Endometrial microvascular endothelial cells (primary cell): Measurements from ENCODE around the gene ZNF84. TPM values are rescaled to one million over a fixed set of nuclear protein-coding genes. Genes with fewer than 3 reads are reported as not detected.

Experiments used
- in situ Hi-C: cut with HindIII; loops from 2 replicates; pipeline ENCODE4 v1.10.0; 2017; ENCODE audit warnings: low sequenced_read_pairs, low pct_unique_long_range_greater_than_20kb; ENCODE audit errors: inconsistent ontology term
- total RNA-seq: library from RNA; depleted of rRNA; stranded (reverse); fragments of >200 nt; gene quantifications from one replicate; pipeline ENCODE4 v1.2.3, GENCODE V29; 2015; ENCODE audit errors: inconsistent ontology term

Gene ZNF84
- total RNA-seq, result 11.2 TPM

DNA sequence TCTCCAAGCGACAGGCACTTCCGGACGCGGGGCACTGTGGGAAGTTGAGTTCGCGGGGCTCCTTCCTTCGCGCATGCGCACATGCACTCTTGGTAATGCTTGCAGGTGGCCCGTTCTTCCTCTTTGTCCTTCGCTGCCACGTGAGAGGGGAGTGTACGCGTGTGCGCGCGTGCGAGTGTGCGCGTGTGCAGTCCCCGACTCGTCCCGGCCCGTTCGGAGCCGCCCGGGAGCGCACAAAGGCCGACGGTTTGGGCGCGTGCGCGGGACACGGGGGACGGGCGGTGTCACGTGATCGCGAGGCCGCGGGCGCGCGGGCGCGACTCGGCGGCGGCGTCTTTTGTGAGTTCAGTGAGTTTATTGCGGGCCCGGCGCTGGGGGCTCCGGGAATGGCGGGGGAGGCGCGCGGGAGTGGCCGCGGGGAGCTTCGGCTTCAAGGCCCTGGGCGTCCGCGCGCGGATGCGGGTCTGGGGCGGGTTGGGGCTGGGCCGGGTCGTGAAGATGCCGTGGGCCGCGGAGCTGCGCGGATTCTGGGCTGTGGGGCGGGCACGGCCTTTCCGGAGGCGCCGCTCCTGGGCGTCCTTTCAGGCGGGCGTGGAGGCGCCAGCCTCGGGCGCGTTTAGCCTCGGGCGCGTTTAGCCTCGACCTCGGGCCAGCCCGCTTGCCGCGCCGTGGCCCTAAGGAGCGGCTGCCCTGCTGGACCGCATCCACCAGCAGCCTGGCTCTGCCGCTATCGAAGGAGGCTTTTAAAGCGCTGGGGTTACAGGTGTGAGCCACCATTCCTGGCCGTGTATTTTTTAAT, at the start of gene ZNF84:
ZNF84 (plus strand) TSS at position 303 of the 799 bp plus-strand sequence. CDS start 3,959 bp downstream, outside the sequence.
- in situ Hi-C loops, result no loop called here

DNA sequence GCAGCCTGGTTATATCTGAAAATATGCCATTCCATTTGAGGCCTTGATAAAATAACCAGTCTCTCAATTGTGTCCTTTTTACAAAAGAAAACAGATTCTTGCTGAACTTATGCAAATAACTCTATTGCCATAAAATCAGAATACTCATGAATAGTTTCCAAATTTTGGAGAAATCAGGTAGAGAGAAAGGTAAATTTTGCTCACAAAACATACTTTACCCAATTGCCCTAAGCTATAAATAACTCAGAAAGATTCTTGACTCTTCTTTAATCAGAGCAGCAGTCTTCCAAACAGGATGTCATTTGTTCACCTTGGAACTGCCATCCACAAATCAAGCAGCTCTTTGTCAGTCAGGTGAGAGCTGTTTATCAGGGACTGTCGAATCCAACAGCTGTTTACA, 38.6 kb upstream of the ZNF84 start:
- in situ Hi-C loops, result no loop called here

DNA sequence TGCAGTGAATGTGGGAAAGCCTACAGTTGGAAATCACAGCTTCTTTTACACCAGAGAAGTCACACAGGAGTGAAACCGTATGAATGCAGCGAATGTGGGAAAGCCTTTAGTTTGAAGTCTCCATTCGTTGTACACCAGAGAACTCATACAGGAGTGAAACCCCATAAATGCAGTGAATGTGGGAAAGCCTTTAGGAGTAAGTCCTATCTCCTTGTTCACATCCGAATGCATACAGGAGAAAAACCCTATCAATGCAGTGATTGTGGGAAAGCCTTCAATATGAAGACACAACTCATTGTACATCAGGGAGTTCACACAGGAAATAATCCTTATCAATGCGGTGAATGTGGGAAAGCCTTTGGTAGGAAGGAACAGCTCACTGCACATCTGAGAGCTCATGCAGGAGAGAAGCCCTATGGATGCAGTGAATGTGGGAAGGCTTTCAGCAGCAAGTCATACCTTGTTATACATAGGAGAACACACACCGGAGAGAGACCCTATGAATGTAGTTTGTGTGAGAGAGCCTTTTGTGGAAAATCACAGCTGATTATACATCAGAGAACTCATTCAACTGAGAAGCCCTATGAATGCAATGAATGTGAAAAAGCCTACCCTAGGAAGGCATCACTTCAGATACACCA, 26.5 kb upstream of the ZNF84 start:
- in situ Hi-C loops, result no loop called here

DNA sequence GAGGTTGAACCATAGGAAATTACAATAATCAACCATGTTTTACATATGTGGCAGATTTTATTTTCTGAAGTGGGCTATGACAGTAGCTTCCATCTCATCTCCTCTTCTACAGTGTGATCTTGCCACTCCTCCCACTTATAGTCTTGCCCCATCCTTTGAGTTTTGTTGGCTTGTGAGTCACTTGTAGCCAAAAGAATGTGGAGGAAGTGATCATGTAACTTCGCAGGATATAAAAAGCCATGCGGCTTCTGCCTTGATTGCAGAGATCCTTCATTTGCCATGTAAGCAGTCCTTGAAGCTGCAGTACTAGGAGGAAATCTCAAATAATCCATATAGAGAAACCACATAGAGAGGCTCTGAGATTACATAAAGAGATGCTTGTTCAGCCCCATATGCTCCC, 13.7 kb upstream of the ZNF84 start:
- in situ Hi-C loops, result no loop called here

DNA sequence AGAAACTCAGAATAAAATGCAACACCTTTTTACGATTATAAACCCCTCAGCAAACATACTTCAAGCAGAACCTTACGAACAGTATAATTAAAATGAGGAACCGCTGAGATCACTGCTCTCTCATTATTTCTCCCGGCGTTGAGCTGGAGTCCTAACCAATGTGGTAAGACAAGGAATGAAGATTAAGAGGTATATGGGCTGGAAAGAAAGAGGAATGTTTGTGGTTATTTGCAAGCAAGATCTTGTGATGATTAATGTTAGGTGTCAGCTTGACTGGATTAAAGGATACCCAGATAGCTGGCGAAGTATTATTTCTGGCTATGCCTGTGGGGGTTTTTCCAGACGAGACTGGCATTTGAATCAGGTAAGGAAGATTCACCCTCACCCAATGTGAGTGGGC, 10.3 kb upstream of the ZNF84 start:
- in situ Hi-C loops, result no loop called here

DNA sequence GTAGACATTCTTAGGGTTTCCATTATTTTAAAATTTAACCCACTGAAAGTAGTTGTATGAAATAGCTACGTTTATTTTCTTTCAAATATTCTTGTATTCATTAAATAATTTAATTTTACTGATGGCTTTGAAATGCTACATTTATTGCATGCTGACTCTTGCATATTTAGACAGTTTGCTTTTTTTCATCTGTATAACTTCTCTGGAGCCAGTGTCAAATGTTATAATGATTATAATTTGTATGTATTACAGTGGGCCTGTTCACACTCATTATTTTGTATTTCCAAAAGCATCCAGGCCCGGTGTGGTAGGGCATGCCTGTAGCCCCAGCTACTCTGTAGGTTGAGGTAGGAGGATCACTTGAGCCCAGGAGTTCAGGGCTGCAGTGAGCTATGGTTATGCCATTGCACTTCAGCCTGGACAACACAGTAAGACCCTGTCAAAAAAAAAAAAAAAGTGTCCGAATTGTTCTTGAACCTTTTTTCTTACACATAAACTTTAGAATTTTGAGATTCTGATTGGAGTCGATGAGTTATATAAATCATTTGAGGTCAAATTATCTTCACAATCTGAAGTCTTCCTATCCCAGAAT, 905 bp downstream of the ZNF84 start:
- in situ Hi-C loops, result no loop called here

DNA sequence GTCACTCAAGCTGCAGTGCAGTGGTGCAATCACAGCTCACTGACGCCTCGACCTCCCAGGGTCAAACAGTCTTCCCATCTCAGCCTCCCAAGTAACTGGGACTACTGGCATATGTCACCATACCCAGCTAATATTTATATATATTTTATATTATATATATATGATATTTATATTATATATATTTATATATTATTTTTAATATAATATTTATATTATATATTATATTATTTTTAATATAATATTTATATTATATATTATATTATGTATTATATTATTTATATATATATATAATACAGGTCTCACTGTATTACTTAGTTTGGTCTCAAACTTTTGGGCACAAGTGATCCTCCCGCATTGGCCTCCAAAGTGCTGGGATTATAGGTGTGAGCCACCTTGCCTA, 9.4 kb downstream of the ZNF84 start:
- in situ Hi-C loops, result no loop called here

DNA sequence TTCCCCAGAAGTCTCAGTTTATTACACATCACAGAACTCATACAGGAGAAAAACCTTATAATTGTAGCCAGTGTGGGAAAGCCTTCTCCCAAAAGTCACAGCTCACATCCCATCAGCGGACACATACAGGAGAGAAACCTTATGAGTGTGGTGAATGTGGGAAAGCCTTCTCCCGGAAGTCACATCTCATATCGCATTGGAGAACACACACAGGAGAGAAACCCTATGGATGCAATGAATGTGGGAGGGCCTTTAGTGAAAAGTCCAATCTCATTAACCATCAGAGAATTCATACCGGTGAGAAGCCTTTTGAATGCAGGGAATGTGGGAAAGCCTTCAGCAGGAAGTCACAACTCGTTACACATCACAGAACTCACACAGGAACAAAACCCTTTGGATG, 20.1 kb downstream of the ZNF84 start:
- in situ Hi-C loops, result loop anchor here (10.0 kb wide), 1 partner anchor 143 kb away; no protein-coding TSS in a partner anchor

DNA sequence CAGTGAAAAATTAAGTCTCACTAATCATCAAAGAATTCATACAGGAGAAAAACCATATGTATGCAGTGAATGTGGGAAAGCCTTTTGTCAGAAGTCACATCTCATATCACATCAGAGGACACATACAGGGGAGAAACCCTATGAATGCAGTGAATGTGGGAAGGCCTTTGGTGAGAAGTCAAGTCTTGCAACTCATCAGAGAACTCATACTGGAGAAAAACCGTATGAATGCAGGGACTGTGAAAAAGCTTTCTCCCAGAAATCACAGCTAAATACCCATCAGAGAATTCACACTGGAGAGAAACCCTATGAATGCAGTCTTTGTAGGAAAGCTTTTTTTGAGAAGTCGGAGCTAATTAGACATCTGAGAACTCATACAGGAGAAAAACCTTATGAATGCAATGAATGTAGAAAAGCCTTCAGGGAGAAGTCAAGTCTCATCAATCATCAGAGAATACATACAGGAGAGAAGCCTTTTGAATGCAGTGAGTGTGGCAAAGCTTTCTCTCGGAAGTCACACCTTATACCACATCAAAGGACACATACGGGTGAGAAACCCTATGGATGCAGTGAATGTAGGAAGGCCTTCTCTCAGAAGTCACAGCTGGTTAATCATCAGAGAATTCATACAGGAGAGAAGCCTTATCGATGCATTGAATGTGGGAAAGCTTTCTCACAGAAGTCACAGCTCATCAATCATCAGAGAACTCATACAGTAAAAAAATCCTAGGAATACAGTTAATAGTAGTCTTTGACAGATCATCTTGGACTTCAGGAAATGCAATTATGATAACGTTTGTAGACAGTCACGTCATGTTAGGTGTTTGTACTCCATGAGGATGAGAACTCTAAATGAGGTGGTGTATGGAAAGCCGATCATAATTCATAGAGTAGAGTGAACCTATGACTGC, 21.1 kb downstream of the ZNF84 start:
- in situ Hi-C loops, result loop anchor here (10.0 kb wide), 1 partner anchor 144 kb away; no protein-coding TSS in a partner anchor

DNA sequence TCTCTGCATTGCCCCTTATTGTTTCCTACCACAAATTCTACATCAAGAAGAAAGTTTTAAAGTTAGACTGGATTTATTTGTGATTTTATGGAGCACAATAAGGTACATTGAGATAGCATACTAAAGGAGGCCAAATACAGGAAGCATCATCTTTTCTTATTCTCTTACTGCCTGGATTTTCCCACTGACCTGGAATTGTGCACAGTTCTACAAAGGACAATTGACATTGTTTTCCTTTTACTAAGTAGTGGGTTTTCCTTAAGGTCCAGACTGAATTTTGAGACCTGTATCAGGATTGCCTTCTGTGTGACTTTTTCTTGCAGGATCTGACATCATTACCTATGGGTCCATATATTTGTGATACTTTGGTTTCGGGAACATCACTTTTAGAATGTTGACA, 24.6 kb downstream of the ZNF84 start:
- in situ Hi-C loops, result no loop called here

DNA sequence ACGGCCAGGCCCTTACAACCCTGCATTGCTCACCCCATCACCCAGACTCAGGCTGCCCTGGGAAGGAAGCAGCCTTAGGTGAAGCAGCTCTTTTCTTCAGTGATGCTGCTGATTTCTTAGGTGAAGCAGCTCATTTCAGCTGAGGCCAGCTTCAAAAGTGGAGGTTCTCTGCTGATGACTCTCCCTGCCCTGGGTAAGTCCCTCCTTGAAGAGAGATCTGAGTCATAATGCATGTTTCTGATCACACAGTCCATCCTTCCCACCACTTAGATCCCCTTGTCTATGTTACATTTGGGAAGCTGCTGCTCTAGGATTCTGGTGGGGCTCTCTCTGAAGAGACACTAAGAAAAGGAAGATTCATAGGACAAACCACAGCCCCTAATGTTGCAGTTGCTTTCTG, 26.2 kb downstream of the ZNF84 start:
- in situ Hi-C loops, result no loop called here

DNA sequence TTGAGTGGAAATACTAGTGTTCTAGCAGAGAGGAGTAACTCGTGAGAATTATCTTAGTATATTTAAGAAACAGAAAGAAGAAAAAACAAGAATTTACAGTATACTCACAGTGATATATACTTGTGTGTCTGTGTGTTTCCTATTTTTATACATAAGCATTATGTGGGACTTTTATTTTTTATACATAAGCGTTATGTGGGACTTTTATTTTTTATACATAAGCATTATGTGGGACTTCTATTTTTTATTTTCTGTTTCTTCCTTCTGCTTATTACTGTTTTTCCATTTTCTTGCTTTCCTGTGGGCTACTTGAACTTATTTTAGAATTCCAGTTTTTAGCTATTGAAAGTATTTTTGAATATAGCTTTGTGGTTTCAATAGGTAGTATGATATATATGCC, 36.5 kb downstream of the ZNF84 start:
- in situ Hi-C loops, result no loop called here

DNA sequence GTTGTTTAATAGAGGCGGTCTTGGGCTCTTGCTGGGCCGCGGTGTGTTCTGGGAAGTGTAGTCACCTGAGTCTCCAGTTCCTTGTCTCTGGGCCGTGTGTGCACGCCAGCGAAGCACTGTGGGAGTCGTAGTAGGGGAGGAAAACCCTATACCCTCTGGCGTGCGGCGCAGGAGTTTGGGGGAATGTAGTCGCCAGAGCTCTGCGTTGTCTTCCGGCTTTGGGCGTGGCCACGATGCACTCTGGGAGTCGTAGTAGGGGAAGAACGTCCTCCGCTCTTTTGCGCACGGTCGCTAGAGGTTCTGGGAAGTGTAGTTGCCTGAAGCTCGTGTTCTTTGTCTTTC, 42.7 kb downstream of the ZNF84 start:
- in situ Hi-C loops, result no loop called here

DNA sequence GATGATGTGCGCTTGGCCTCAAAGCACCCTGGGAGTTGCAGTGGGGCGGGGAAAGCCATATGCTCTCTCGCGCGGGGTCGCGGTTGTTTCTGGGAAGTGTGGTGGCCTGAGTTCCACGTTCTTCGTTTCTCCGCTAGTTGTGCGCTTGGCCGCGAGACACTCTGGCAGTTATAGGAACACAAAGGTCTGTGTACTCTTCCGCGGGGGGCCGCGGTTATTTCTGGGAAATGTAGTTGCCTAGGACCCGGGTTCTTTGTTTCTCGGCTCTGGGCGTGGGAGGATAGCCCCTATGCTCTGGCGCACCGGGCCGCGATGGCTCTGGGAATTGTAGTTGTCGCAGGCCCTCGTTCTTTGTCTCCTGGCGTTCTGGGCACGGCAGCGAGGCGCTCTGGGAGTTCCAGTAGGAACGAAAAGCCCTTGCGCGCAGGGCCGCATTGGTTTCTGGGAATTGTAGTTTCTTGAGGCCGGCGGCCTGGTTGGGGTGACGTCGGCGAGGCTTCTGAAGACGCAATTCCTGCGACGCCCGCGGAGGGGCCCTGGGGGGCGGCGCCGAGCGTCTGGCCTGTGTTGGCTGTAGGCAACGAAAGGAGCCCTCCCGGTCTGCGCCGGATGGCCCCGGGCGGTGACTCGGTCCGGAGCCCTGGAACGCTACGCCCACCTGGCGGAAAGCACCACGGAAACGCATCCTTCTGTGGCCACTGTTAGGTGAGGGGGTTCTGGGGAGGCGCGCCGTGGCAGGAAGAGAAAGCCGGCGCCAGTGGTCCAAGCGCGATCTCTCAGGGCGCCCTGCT, 43.3 kb downstream of the ZNF84 start, which contains the start of gene ZNF140:
ZNF140 (plus strand) TSS at position 556 of the 791 bp plus-strand sequence. CDS start 398 bp downstream, outside the sequence.
- in situ Hi-C loops, result no loop called here

DNA sequence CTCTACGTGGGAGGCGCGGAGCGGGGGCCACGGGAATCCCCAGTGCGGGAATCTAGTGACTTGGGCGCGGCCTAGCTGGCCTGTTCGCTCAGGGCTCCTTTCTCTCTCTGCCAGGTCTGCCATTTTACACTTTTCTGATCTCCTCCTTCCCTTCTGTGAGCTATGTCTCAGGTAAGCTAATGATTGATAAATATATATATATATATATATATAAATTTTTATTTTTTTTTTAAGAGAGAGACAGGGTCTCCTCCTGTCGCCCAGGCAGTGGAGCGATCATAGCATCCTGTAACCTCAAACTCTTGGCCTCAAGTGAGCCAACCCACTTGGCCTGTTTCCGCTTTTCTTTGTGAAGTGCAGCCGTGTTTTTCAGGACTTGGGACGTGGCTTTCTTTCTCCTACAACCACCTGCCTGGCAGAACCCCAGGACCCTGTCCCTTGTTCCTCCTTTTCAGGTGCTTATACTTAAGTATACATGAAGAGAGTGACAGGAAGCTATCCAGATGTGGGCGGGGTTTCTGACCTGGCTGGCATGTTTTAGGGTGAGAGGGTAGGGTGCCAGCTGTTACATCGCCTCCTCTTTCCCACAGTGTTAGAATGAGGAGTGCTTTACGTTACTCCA, 44.0 kb downstream of the ZNF84 start:
- in situ Hi-C loops, result no loop called here

DNA sequence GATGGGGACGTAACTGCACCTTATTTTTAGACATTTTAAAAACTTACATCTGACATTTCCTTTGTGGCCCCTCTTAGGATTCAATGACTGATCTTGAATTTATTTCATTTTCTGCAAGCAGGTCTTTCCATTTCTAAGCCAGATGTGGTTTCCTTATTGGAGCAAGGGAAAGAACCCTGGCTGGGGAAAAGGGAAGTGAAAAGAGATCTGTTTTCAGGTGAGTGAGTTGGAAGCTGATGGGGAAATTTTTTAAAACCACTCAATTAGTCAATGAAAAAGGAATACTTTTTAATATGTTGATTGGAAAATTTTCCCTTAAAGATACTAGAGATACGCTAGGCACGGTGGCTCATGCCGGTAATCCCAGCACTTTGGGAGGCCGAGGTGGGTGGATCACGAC, 46.0 kb downstream of the ZNF84 start:
- in situ Hi-C loops, result no loop called here

DNA sequence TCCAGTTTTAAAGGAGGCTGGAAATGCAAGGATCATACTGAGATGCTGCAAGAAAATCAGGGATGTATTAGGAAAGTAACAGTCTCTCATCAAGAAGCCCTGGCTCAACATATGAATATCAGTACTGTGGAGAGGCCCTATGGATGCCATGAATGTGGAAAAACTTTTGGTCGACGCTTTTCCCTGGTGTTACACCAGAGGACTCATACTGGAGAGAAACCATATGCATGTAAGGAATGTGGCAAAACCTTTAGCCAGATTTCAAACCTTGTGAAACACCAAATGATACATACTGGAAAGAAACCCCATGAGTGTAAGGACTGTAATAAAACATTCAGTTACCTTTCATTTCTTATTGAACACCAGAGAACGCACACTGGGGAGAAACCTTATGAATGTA, 68.3 kb downstream of the ZNF84 start:
- in situ Hi-C loops, result no loop called here

DNA sequence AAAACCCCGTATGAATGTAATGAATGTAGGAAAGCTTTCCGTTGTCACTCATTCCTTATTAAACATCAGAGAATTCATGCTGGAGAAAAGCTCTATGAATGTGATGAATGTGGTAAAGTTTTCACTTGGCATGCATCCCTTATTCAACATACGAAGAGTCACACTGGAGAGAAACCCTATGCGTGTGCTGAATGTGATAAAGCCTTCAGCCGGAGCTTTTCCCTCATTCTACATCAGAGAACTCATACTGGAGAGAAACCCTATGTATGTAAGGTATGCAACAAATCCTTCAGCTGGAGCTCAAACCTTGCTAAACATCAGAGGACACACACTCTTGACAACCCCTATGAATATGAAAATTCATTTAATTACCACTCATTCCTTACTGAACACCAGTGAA, 68.9 kb downstream of the ZNF84 start:
- in situ Hi-C loops, result no loop called here
